OCI-LY3 (cell line): ENCODE data around the gene GALNT2.

Experiments used
- H2AFZ ChIP-seq: fragments of 200-600, 300-600 bp; shearing (Covaris generic); 2 replicates; pipeline ENCODE4 v1.6.0; 2014; ENCODE audit warnings: antibody characterized with exemption, low read depth, low read length
- H3K27ac ChIP-seq: fragments of 200-600, 300-600 bp; sonication (generic); 2 replicates; pipeline ENCODE4 v1.5.1; 2014; ENCODE audit warnings: mild to moderate bottlenecking, low read length, moderate library complexity, mixed read lengths
- H3K27me3 ChIP-seq: fragments of 200-600, 300-600 bp; sonication (generic); 2 replicates; pipeline ENCODE4 v1.6.1; 2014; ENCODE audit warnings: low read depth, low read length, mixed read lengths
- H3K36me3 ChIP-seq: fragments of 200-600, 300-600 bp; sonication (generic); replicated peaks from 2 replicates; pipeline ENCODE3; 2014; ENCODE audit warnings: low read depth, low read length, mixed read lengths
- H3K4me1 ChIP-seq: fragments of 300-600, 200-600 bp; sonication (generic); 2 replicates; pipeline ENCODE4 v1.6.1; 2014; ENCODE audit warnings: low read length, mixed read lengths
- H3K4me2 ChIP-seq: fragments of 200-600, 300-600 bp; sonication (generic); 2 replicates; pipeline ENCODE4 v1.6.1; 2014; ENCODE audit warnings: low read length, mixed read lengths
- H3K4me3 ChIP-seq: fragments of 300-600, 200-600 bp; sonication (generic); 2 replicates; pipeline ENCODE4 v1.5.1; 2014; ENCODE audit warnings: antibody characterized with exemption, mild to moderate bottlenecking, low read length, moderate library complexity
- H3K79me2 ChIP-seq: fragments of 300-600, 200-600 bp; shearing (Covaris generic); 2 replicates; pipeline ENCODE4 v1.6.1; 2014; ENCODE audit warnings: mild to moderate bottlenecking, low read length, mixed read lengths
- H3K9ac ChIP-seq: fragments of 300-600, 200-600 bp; shearing (Covaris generic); 2 replicates; pipeline ENCODE4 v1.6.0; 2014; ENCODE audit warnings: mild to moderate bottlenecking, low read length, moderate library complexity
- H3K9me3 ChIP-seq: fragments of 200-600, 300-600 bp; shearing (Covaris generic); 2 replicates; pipeline ENCODE4 v1.6.1; 2014; ENCODE audit warnings: low read length, mixed read lengths; ENCODE audit not compliant: insufficient read depth
- H4K20me1 ChIP-seq: fragments of 200-600, 300-600 bp; sonication (generic); 2 replicates; pipeline ENCODE4 v1.6.1; 2016; ENCODE audit warnings: low read length, mixed read lengths; ENCODE audit not compliant: insufficient read depth
- EZH2phosphoT487 ChIP-seq: fragments of 200-600 bp; shearing (Covaris generic); IDR thresholded peaks from 2 replicates; pipeline ENCODE4 v1.6.1; 2018; ENCODE audit warnings: antibody characterized with exemption, mixed run types, low read depth
- TF ChIP-seq, protein P1 (sequence below): fragments of 200-600, 300-600 bp; sonication (generic); IDR thresholded peaks from 2 replicates; pipeline ENCODE4 v1.5.1; 2014; ENCODE audit warnings: antibody characterized with exemption, low read length, low read depth

GALNT2 gene

DNA sequence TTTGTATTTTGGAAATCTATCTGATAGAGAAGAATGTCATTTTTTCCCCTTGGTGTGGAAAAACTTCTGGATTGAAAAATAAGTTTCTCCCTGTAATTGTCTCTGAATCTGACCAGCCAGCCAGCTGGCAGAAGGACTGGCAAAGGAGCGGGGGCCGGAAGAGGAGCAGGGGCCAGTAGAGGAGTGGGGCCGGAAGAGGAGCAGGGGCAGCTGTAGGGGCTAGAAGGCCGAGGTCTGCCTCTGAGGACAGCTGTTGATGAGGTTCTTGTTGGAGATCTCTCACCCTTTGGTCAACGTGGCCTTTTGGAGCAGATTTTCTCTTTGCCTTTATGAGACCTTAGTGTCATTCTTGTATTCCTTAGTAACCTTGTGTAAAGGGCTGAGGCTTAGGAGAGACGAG, 121.8 kb downstream of the GALNT2 start:
- no peaks in the 10 kb centered on the region for H3K9me3 ChIP-seq
- no peak overlapping the region for H2AFZ ChIP-seq
- H3K36me3 ChIP-seq: peaks cover 5% of the 10 kb centered on the region
- H3K4me3 ChIP-seq: no peak overlapping the region
- no peak overlapping the region for H3K27ac ChIP-seq
- H3K79me2 ChIP-seq: no peaks in the 10 kb centered on the region
- H3K4me1 ChIP-seq: no peaks in the 10 kb centered on the region
- no peak overlapping the region for H3K9ac ChIP-seq
- peaks cover 8% of the 10 kb centered on the region; the same call in 1 of the 2 replicates for H4K20me1 ChIP-seq
- H3K27me3 ChIP-seq: no peaks in the 10 kb centered on the region
- no peak for TF ChIP-seq EZH2phosphoT487
- TF ChIP-seq, protein P1, sequence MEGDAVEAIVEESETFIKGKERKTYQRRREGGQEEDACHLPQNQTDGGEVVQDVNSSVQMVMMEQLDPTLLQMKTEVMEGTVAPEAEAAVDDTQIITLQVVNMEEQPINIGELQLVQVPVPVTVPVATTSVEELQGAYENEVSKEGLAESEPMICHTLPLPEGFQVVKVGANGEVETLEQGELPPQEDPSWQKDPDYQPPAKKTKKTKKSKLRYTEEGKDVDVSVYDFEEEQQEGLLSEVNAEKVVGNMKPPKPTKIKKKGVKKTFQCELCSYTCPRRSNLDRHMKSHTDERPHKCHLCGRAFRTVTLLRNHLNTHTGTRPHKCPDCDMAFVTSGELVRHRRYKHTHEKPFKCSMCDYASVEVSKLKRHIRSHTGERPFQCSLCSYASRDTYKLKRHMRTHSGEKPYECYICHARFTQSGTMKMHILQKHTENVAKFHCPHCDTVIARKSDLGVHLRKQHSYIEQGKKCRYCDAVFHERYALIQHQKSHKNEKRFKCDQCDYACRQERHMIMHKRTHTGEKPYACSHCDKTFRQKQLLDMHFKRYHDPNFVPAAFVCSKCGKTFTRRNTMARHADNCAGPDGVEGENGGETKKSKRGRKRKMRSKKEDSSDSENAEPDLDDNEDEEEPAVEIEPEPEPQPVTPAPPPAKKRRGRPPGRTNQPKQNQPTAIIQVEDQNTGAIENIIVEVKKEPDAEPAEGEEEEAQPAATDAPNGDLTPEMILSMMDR: no peak
- H3K4me2 ChIP-seq: no peak overlapping the region

DNA sequence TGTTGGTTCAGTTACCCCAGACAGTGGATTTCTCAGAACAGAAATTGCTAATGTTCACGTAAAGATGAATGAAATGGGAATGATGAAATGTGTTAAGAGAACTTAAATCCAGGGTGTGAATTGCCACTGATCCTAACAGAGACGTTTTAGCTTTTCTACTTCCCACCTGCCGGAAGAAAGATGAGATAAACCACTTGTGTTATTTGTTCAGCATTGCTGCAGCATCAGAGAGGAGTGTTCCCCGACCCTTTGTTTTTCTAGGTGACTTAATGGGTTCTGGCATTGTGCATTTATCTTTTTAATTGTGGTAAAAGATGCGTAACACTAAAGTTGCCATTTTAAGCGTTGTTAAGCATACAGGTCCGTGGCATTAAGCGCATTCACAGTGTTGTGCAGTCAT, 122.3 kb downstream of the GALNT2 start:
- Histone ChIP-seq H3K4me2 (no peak overlapping the region), H3K9me3 (no peaks in the 10 kb centered on the region), H3K9ac (no peak overlapping the region), H3K27ac (no peak overlapping the region), H3K27me3 (no peaks in the 10 kb centered on the region), H4K20me1 (peaks cover 8% of the 10 kb centered on the region; the same call in 1 of the 2 replicates), H3K4me3 (no peak overlapping the region), H2AFZ (no peak overlapping the region), H3K4me1 (no peaks in the 10 kb centered on the region), H3K79me2 (no peaks in the 10 kb centered on the region), H3K36me3 (peaks cover 5% of the 10 kb centered on the region)
- no peak for TF ChIP-seq EZH2phosphoT487
- TF ChIP-seq, protein P1: no peak

DNA sequence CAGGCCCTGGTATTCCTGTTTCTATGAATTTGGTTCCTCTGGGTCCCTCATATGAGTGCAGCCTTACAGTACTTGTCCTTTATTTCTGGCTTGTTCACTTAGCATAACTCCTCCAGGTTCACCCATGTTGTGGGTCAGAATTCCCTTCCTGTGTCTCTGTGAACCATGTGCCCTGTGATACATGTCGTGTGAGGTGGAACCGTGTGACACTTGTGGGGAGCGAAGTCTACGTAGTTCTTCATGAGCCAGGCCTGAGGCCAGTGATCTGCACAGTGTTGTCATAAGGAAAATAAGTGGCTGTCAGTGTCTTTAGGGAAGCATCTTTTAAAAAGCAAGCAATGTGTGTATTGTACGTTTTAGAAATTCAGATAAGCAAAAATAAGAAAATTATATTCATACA, 122.8 kb downstream of the GALNT2 start:
- Histone ChIP-seq H3K27ac (no peak overlapping the region), H3K4me1 (no peaks in the 10 kb centered on the region), H3K36me3 (peaks cover 5% of the 10 kb centered on the region), H3K9ac (no peak overlapping the region), H2AFZ (no peak overlapping the region), H4K20me1 (peaks cover 8% of the 10 kb centered on the region; the same call in 1 of the 2 replicates), H3K4me3 (no peak overlapping the region), H3K79me2 (no peaks in the 10 kb centered on the region), H3K27me3 (no peaks in the 10 kb centered on the region), H3K9me3 (no peaks in the 10 kb centered on the region), H3K4me2 (no peak overlapping the region)
- no peak for TF ChIP-seq EZH2phosphoT487
- TF ChIP-seq, protein P1: no peak

DNA sequence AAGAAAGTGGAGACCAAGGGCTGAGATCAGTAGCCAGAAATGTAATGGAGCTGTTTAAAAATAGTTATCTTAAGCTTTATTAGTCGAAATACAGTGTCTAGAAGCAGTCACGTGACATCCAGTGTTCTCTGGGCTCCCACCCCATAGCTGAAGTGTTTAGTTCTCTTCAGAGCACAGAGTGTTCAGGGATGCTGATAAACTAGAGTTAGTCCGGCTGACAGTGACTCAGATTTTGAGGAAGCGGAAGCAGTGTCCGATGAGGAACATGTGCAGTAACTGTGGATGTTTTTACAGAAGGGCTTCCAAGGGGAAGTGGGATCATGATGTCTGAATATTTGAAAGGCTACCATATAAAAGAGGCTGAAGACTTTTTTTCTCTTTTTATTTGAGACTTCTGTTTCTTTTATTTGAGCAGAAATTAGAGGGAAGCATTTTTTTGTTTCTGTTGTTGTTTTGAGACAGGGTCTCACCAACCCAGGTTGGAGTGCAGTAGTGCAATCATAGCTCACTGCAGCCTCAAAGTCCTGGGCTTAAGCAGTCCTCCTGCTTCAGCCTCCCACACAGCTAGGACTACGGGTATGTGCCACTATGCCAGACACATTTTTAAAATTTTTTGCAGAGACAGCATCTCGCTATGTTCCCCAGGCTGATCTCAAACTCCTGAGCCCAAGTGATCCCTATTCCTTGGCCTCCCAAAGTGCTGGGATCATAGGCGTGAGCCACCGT, 124.2 kb downstream of the GALNT2 start:
- no peaks in the 10 kb centered on the region for H3K9me3 ChIP-seq
- H3K79me2 ChIP-seq: no peaks in the 10 kb centered on the region
- no peak overlapping the region for H3K27ac ChIP-seq
- no peak for TF ChIP-seq EZH2phosphoT487
- TF ChIP-seq, protein P1: no peak
- peaks cover 3% of the 10 kb centered on the region for H3K36me3 ChIP-seq
- no peaks in the 10 kb centered on the region for H3K27me3 ChIP-seq
- H3K4me2 ChIP-seq: no peak overlapping the region
- H3K4me3 ChIP-seq: no peak overlapping the region
- no peaks in the 10 kb centered on the region for H3K4me1 ChIP-seq
- no peak overlapping the region for H3K9ac ChIP-seq
- no peak overlapping the region for H2AFZ ChIP-seq
- H4K20me1 ChIP-seq: peaks cover 8% of the 10 kb centered on the region; the same call in 1 of the 2 replicates
